ENCODE data around the gene KRT1. TPM values are rescaled to one million over a fixed set of nuclear protein-coding genes. Genes with fewer than 3 reads are reported as not detected.
A peak's percentile ranks its signal among the peaks of the same experiment; 100 is the strongest.

The KRT1 gene
- total RNA-seq, 1 donor from 2014 or later = not detected

GRCh38 chr12:52699373-52699772, 19.2 kb upstream of the KRT1 start:
- DNase-seq (ENCODE audit: low spot score) (no peak), ATAC-seq (no peak)

- DNase-seq (ENCODE audit: low spot score) (no peak), ATAC-seq (no peak)
These were observed 18.6 kb upstream of the KRT1 start for GRCh38 chr12:52698651-52699340.

GRCh38 chr12:52697058-52697582, 16.9 kb upstream of the KRT1 start:
- DNase-seq (ENCODE audit: low spot score) = no peak
- ATAC-seq = no peak

- DNase-seq (ENCODE audit: low spot score) (no peak), ATAC-seq (no peak)
These were observed 16.4 kb upstream of the KRT1 start for GRCh38 chr12:52696588-52696987.

GRCh38 chr12:52695039-52695438, 14.8 kb upstream of the KRT1 start:
- ATAC-seq = no peak
- DNase-seq (ENCODE audit: low spot score) = no peak

GRCh38 chr12:52694151-52694550, 13.9 kb upstream of the KRT1 start:
- ATAC-seq = no peak
- no peak for DNase-seq (ENCODE audit: low spot score)

GRCh38 chr12:52693261-52693660, 13.1 kb upstream of the KRT1 start:
- ATAC-seq (no peak), DNase-seq (ENCODE audit: low spot score) (no peak)

- DNase-seq (ENCODE audit: low spot score) = no peak
These were observed 12.0 kb upstream of the KRT1 start for GRCh38 chr12:52692254-52692653.

GRCh38 chr12:52691841-52692150, 11.6 kb upstream of the KRT1 start:
- no peak for ATAC-seq
- DNase-seq (ENCODE audit: low spot score) = no peak

More at GRCh38 chr12:52692254-52692653, 12.0 kb upstream of the KRT1 start:
- ATAC-seq = no peak

- DNase-seq (ENCODE audit: low spot score) (no peak), ATAC-seq (peak; percentile 32)
These were observed 11.1 kb upstream of the KRT1 start for GRCh38 chr12:52691076-52691840.

- no peak for DNase-seq (ENCODE audit: low spot score)
- ATAC-seq = no peak
These were observed 10.3 kb upstream of the KRT1 start for GRCh38 chr12:52690351-52691075.

GRCh38 chr12:52689936-52690335, 9.7 kb upstream of the KRT1 start:
- ATAC-seq = no peak
- DNase-seq (ENCODE audit: low spot score) = no peak

- DNase-seq (ENCODE audit: low spot score) (no peak), ATAC-seq (no peak)
These were observed 9.0 kb upstream of the KRT1 start for GRCh38 chr12:52689239-52689638.

GRCh38 chr12:52688481-52688880, 8.3 kb upstream of the KRT1 start:
- ATAC-seq = no peak

GRCh38 chr12:52687497-52688385, 7.5 kb upstream of the KRT1 start:
- DNase-seq (ENCODE audit: low spot score) (no peak), ATAC-seq (no peak)

More at GRCh38 chr12:52688481-52688880, 8.3 kb upstream of the KRT1 start:
- DNase-seq (ENCODE audit: low spot score) = no peak

GRCh38 chr12:52686756-52687487, 6.7 kb upstream of the KRT1 start:
- DNase-seq (ENCODE audit: low spot score) = no peak
- no peak for ATAC-seq

- ATAC-seq = no peak
These were observed 5.9 kb upstream of the KRT1 start for GRCh38 chr12:52686063-52686462.

GRCh38 chr12:52685406-52685890, 5.2 kb upstream of the KRT1 start:
- DNase-seq (ENCODE audit: low spot score) (no peak), ATAC-seq (no peak)

More at GRCh38 chr12:52686063-52686462, 5.9 kb upstream of the KRT1 start:
- DNase-seq (ENCODE audit: low spot score) = no peak

- no peak for ATAC-seq
These were observed 4.2 kb upstream of the KRT1 start for GRCh38 chr12:52684431-52684830.

More at GRCh38 chr12:52684431-52684830, 4.2 kb upstream of the KRT1 start:
- no peak for DNase-seq (ENCODE audit: low spot score)

Measured in left lobe of liver (tissue), 2 donors.